ENCODE results near the gene PDZD2. TPM values are rescaled to one million over a fixed set of nuclear protein-coding genes. Genes with fewer than 3 reads are reported as not detected.

The PDZD2 gene
- total RNA-seq, 1 donor from 2014 or later, result 21.5 TPM

- TF ChIP-seq CTCF (IDR thresholded peaks at IDR 0.05; ENCODE audit: unreplicated experiment), result no peak
- Mint-ChIP-seq H3K4me3 (no peak overlapping the region), H3K27me3 (ENCODE audit: low read depth) (no peaks in the 10 kb centered on the region), H3K9me3 (no peaks in the 10 kb centered on the region), H3K36me3 (peaks cover 3% of the 10 kb centered on the region), H3K27ac (peak overlapping the region; percentile 19), H3K4me1 (peaks cover 36% of the 10 kb centered on the region)
- DNase-seq (ENCODE audit: low spot score in 2 of 2, unreplicated experiment in 2 of 2), result no peak
These were observed 343.1 kb downstream of the PDZD2 start for GRCh38 chr5:31982027-31982426.

DNA sequence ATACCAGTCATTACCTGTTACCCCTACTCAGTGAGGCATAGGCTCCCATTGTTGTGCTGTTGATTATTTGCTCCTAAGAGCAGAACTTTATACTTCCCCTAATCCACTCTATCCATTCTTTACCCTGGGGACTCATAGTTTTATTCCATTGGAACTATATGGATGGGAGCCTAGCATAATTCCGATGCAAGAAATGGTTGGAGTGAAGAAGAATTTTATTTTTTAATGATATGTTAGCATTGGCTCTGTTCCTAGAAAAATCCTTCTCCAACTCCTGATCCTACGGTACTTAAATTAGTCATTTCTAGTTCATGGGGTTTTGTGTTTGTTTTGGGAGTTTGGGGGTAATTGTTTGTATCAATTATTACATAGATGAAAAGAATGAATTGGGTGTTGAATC lies 343.7 kb downstream of the PDZD2 start:
- Mint-ChIP-seq H3K4me3 (no peak overlapping the region), H3K4me1 (peaks cover 32% of the 10 kb centered on the region), H3K27me3 (ENCODE audit: low read depth) (no peaks in the 10 kb centered on the region), H3K27ac (no peak overlapping the region), H3K36me3 (peaks cover 8% of the 10 kb centered on the region), H3K9me3 (peaks cover 3% of the 10 kb centered on the region)
- no peak for DNase-seq (ENCODE audit: low spot score in 2 of 2, unreplicated experiment in 2 of 2)
- TF ChIP-seq CTCF (IDR thresholded peaks at IDR 0.05; ENCODE audit: unreplicated experiment), result no peak

DNA sequence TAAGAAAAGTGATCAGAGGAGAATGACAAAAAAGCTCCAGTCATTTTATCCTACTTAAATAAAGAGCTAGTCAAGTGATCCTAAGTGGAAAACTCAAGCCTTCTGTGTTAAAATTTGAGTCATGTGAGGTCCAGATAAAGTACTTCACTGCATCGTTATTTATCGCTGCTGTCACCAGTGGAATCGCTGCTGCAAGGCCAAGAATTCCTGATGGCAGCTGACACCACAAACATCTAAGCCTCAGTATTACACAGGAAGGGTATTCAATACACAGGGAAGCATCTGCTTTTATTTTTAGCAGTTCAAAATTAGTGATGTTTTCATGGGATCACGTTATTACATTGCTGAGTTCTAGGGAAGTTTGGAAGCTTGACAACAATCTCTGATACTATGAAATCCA lies 344.9 kb downstream of the PDZD2 start:
- no peaks in the 10 kb centered on the region for H3K27me3 Mint-ChIP-seq (ENCODE audit: low read depth)
- no peak for TF ChIP-seq CTCF (IDR thresholded peaks at IDR 0.05; ENCODE audit: unreplicated experiment)
- no peak overlapping the region for H3K27ac Mint-ChIP-seq
- peaks cover 13% of the 10 kb centered on the region for H3K9me3 Mint-ChIP-seq
- no peak overlapping the region for H3K4me3 Mint-ChIP-seq
- peaks cover 24% of the 10 kb centered on the region for H3K4me1 Mint-ChIP-seq
- H3K36me3 Mint-ChIP-seq, result peaks cover 18% of the 10 kb centered on the region
- no peak for DNase-seq (ENCODE audit: low spot score in 2 of 2, unreplicated experiment in 2 of 2)

DNA sequence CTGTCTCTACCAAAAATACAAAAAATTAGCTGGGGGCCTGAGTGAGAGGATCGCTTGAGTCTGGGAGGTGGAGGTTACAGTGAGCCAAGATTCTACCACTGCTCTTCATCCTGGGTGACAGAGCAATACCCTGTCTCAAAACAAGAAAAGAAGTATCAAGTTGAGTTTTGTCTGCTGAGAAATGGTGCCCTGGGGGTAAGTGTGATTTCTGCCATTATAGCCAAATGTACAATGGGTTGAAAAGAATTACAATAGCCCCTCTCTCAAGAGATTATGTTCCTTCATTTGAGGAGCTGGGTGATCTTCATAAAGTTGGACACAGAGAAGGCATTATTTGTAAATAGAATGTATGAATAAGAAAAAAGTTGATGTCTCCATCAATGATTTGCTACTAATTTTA lies 345.8 kb downstream of the PDZD2 start:
- no peak overlapping the region for H3K4me3 Mint-ChIP-seq
- peaks cover 13% of the 10 kb centered on the region for H3K9me3 Mint-ChIP-seq
- no peak for DNase-seq (ENCODE audit: low spot score in 2 of 2, unreplicated experiment in 2 of 2)
- H3K4me1 Mint-ChIP-seq, result peaks cover 24% of the 10 kb centered on the region
- H3K27ac Mint-ChIP-seq, result peak overlapping the region; percentile 48
- H3K27me3 Mint-ChIP-seq (ENCODE audit: low read depth), result no peaks in the 10 kb centered on the region
- H3K36me3 Mint-ChIP-seq, result peaks cover 20% of the 10 kb centered on the region
- TF ChIP-seq CTCF (IDR thresholded peaks at IDR 0.05; ENCODE audit: unreplicated experiment), result no peak

DNA sequence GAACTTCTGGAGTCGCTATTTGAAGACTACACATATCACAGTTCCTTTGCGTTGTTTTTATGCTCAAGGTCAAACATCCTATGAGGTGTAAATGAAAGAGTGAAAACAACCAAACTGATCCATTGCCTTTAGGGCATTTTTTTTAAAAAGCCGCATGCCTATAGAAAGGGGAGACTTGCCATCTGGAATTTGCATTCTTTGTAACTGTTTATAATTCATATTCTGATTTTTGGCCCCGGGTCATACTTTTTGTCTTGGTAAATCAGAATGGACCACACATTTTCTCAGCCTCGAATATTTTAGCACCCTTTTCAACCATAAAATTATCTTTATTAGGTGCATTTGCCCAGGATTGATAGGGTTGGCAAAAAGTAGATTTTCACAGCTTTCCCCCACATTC lies 347.2 kb downstream of the PDZD2 start:
- H3K4me3 Mint-ChIP-seq, result no peak overlapping the region
- TF ChIP-seq CTCF (IDR thresholded peaks at IDR 0.05; ENCODE audit: unreplicated experiment), result no peak
- H3K9me3 Mint-ChIP-seq, result peaks cover 13% of the 10 kb centered on the region
- peaks cover 20% of the 10 kb centered on the region for H3K36me3 Mint-ChIP-seq
- H3K4me1 Mint-ChIP-seq, result peaks cover 24% of the 10 kb centered on the region
- H3K27me3 Mint-ChIP-seq (ENCODE audit: low read depth), result no peaks in the 10 kb centered on the region
- DNase-seq (ENCODE audit: low spot score in 2 of 2, unreplicated experiment in 2 of 2), result no peak
- H3K27ac Mint-ChIP-seq, result no peak overlapping the region

All from mesothelial cell of epicardium (in vitro differentiated cells).